HG03571 (cell line): ENCODE data around the gene IRF2BP2.
"Not testable (repeated sequence)": the region's sequence is repeated elsewhere in the genome, so short reads cannot be mapped to it uniquely, and the experiment has no call there.

Experiments used
- ATAC-seq: cut with Tn5 transposase; IDR thresholded peaks from one replicate; pipeline ENCODE4 v1.9.1; 2021; ENCODE audit not compliant: unreplicated experiment

IRF2BP2 gene

GRCh38 chr1:234602334-234603220 is 7.4 kb downstream of the IRF2BP2 start:
- no peak for ATAC-seq

GRCh38 chr1:234601301-234602017 is 8.5 kb downstream of the IRF2BP2 start:
- ATAC-seq, result no peak

GRCh38 chr1:234600418-234601281 is 9.3 kb downstream of the IRF2BP2 start:
- no peak for ATAC-seq

- ATAC-seq, result peak; percentile 55
Observed at GRCh38 chr1:234599617-234600417, 10.2 kb downstream of the IRF2BP2 start.

GRCh38 chr1:234598974-234599616 is 10.9 kb downstream of the IRF2BP2 start:
- no peak for ATAC-seq

GRCh38 chr1:234597894-234598293 is 12.1 kb downstream of the IRF2BP2 start:
- ATAC-seq, result no peak

- ATAC-seq, result no peak
Observed at GRCh38 chr1:234595899-234596298, 14.1 kb downstream of the IRF2BP2 start.

- ATAC-seq, result not testable (repeated sequence)
Observed at GRCh38 chr1:234594575-234594974, 15.4 kb downstream of the IRF2BP2 start.

- ATAC-seq, result no peak
Observed at GRCh38 chr1:234593771-234594504, 16.0 kb downstream of the IRF2BP2 start.

- ATAC-seq, result no peak
Observed at GRCh38 chr1:234593109-234593508, 16.9 kb downstream of the IRF2BP2 start.

- ATAC-seq, result no peak
Observed at GRCh38 chr1:234592240-234592639, 17.7 kb downstream of the IRF2BP2 start.

- ATAC-seq, result no peak
Observed at GRCh38 chr1:234591131-234591530, 18.8 kb downstream of the IRF2BP2 start.

GRCh38 chr1:234589854-234590620 is 19.9 kb downstream of the IRF2BP2 start:
- ATAC-seq, result no peak

GRCh38 chr1:234589064-234589800 is 20.7 kb downstream of the IRF2BP2 start:
- ATAC-seq, result no peak

- no peak for ATAC-seq
Observed at GRCh38 chr1:234588386-234588785, 21.6 kb downstream of the IRF2BP2 start.

GRCh38 chr1:234586892-234587485 is 23.0 kb downstream of the IRF2BP2 start:
- no peak for ATAC-seq

GRCh38 chr1:234586304-234586703 is 23.7 kb downstream of the IRF2BP2 start:
- no peak for ATAC-seq
